GM19099 (cell line): ENCODE data around the gene ZKSCAN2.

Experiments
- POLR2A ChIP-seq: IDR thresholded peaks from 3 replicates; pipeline ENCODE4 v1.6.1; 2011; ENCODE audit warnings: low read depth; ENCODE audit not compliant: insufficient read length; ENCODE audit errors: extremely low read depth

ZKSCAN2 gene

DNA sequence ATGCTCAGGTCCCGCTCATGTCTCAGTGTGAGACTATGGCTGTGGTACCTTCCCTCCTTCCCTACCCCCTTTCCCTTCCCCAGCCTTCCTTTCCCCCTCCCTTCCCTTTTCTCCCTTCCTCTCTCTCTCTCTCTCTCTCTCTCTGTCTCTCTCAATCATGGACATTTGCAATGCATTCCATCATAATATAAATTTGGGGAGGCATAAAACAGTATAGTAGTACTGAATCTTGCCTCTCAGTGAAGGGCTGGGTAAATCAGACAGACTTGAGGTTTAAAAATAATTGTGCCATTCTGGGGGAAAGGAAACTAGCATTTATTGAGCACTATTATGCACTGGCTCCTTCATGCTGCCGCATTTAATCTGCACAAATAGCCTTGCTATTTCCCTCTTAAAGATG lies 4.3 kb downstream of the ZKSCAN2 start:
- no peak for TF ChIP-seq POLR2A

DNA sequence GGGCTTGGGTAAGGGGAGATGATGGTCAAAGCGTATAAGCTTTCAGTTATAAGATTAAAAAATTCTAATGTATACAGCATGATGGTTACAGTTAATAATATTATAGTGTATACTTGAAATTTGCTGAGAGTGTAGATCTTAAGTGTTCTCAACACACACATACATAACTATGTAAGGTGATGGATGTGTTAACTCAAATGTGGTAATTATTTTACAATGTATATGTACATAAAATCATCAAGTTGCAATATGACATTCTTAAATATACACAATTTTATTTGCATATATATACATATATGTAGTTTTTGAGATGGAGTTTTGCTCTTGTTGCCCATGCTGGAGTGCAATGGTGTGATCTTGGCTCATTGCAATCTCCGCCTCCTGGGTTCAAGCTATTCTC lies 7.2 kb downstream of the ZKSCAN2 start:
- TF ChIP-seq POLR2A: no peak

DNA sequence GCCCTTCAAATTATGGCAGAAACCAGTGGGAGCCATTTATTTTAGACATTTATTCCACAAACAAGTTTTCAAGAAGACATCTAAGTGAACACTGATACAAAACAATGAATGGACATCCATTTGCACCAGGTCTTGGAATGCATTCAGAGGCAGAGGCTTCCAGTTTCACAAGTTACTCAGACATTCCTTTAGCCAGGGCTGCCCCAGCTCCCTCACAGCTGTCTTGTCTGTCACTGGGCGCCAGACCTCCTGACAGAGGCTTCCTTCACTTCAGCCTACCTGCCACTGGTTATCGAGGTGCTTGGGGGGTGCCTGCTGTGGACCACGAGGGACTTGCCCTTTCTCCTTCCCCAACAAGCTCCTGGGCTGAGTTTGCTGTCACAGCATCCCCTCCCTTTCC lies 21.7 kb downstream of the ZKSCAN2 start:
- TF ChIP-seq POLR2A: no peak

DNA sequence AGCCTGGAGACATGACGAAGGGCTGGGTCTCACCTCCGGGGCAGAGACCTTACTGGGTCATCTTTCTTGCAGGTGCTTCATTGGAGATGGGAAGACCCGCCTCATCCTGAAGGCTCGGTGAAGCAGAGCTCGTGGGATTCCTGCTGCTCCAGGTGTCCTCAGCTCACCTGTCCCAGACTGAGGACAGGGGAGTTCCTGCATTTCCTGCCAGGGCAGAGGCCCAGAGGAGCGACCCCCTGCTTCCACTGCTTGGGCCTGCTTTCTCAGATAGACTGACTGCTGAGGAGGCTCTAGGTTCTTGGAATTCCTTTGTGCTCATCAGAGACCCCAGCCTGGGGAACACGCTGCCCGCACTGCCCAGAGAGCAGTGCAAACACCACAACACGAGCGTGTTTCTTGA lies 29.3 kb downstream of the ZKSCAN2 start:
- no peak for TF ChIP-seq POLR2A

DNA sequence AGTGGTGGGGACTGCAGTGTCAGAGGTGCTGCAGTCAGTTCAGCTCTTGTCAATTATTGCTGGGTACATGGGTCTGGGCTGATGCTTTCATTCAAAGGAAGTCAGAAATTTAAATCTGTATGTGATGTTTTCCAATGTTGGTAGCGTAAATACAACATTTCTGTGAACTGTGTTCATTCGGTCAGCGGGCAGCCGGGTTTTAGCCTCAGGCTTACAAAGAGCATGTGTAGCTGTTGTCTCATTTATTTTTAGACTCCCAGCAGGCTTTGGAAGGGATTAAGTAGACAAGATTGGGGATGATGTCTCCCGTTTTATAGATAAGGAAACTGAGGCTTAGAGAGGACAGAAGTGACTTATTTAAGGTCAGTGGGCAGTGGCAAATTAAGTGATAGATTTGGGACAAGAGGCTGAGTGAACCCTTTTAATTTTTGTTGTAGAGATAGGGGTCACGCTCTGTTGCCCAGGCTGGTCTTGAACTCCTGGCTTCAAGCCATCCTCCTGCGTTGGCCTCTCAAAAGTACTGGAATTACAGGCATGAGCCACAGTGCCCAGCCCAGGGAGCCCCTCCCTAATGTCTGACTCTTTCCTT lies 32.8 kb downstream of the ZKSCAN2 start:
- no peak for TF ChIP-seq POLR2A

DNA sequence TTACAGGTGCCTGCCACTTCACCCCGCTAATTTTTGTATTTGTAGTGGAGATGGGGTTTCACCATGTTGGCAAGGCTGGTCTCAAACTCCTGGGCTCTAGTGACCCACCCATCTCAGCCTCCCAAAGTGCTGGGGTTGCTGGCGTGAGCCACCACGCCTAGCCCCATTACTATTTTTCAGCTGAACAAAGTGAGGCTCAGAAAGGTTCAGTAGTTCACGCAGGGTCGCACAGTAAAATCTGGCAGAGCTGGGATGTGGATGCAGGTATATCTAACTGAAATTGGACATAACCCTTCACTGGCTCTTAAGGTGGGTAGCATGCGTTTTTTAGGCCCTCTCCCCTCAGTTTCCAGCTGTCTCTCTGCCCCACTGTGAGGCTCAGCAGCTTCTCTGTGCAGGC lies 33.7 kb downstream of the ZKSCAN2 start:
- TF ChIP-seq POLR2A: no peak

DNA sequence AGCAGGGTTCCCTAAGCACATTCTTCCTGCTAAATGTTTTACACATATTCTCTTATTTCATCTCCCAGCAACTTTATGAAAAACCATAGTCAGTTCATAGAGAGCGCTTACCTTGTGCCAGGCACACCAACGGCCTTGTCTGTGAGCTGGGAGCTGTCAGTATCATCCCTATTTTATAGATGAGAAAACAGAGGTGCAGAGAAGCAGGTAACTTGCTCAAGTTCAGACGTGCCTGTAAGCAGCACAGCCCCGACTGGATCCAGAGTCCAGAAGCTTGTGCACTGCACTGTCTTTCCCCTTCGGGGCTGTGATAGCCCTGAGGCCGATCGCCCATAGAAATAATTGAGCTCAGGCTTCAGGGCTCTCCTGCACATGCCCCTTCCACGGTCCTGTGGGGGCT lies 34.7 kb downstream of the ZKSCAN2 start:
- TF ChIP-seq POLR2A: no peak

DNA sequence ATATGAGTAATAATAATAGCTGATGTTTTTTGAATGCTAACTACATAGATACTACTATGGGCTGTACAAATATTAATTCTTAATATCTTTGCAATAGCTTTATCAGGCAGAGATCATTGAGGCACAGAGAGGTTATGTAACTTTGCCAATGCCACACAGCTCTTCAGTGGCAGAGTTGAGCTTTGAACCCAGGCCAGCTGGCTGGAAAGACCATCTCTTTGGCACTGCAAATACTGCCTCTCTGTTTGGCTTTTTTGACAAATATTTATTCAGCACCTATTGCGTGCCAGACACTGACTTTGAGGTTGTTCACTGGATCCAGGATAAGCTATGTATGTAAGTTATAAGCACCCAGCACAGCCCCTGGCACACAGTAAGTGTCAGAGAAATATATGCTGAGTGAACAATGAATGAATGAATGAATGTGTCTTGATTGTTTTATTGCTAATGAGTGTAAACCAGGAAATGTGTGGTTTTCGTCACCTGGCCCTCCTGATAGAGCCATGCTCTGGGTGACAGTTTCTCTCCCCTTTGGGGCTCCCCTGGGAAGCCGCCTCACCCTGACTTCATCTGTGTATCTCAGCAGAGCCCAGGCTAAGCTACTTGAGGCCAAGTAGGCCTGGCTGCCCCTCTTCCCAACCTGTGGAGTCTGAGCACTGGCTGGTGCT lies 38.4 kb downstream of the ZKSCAN2 start:
- TF ChIP-seq POLR2A: no peak

DNA sequence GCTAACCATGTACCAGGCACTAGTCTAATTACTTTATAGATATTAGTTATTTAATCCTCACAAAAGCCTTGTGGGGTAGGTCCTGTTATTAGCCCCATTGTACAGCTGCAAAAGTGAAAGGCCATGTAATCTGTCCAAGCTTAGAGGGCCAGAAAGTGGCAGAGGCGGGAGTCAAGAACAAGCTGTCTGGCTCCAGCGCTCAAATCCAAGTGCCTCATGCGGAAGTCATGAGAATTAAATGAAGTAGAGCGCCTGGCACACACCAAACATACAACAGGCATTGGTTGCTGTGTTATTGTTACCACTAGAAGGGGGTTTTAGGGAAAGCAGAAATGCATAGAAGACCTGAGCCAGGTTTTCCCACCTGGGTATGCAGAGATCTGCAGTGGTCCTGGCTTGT lies 39.7 kb downstream of the ZKSCAN2 start:
- TF ChIP-seq POLR2A: no peak

DNA sequence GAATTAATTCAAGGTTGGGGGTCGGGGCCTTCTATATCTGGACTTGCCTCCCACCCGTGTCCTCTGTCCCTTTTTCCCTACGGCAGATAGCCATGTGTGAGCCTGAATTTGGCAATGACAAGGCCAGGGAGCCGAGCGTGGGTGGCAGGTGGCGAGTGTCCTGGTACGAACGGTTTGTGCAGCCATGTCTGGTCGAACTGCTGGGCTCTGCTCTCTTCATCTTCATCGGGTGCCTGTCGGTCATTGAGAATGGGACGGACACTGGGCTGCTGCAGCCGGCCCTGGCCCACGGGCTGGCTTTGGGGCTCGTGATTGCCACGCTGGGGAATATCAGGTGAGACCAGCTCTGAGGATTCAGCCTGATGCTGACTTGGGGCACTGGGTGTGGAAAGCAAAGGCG lies 40.5 kb downstream of the ZKSCAN2 start:
- TF ChIP-seq POLR2A: no peak

DNA sequence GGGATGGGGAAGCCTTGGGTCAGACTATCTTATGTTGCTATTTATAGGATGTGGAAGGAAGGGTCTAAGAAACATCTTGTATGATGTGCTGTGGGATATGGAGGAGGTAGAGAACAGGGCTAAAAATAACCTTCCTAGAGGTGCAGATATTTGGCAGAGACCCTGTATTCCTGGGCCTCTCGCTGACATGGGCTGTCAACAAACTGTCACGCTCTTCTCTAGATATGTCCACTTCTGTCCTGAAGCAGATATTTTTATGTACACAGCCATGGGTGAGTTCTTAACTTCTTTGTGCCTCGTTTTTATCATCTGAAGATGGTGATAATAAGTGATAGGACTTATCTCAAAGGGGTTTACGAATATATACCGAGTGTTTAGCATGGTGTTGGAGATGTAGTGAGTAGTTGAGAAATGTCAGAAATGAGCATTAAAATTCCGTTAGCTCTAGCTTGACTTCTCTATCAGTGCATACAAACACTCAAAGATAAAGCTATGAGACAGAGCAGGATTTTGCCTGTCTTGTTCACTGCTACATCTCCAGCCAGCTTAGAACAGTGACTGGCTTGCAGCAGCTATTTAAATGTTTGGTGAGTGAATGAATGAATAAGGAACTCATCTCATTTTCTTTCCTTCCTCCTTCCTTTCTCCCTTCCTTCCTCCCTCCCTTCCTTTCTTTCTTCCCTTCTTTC lies 43.8 kb downstream of the ZKSCAN2 start:
- TF ChIP-seq POLR2A: no peak

DNA sequence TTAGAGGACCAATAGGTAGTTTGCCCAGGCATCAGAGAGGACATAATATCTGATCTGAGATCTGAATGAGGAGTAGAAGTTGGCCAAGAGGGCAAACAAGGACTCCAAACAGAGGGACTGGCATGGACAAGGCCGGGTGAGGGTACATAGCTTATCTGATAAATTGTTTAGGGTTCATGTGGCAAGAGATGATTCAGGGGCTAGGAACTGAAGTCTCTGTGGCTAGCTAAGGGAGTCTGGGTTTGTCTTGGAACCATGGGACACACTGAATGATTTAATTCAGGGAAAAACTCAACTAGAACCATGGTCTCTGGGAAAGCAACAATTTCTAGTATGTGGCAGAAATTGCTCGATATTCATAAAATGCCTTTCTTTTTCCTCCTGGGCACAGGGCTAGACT lies 45.0 kb downstream of the ZKSCAN2 start:
- no peak for TF ChIP-seq POLR2A

DNA sequence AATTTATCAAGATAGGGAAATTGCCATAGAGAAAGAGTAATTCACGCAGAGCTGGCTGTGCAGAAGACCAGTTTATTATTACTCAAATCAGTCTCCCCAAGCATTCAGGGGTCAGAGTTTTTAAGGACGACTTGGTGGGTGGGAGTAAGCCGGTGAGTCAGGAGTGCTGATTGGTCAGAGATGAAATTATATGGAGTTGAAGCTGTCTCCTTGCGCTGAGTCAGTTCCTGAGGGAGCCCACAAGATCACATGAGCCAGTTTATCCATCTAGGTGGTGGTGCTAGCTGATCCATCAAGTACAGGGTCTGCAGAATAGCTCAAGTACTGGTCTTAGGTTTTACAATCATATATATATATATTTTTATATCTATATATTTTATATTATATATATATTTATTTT lies 46.9 kb downstream of the ZKSCAN2 start:
- no peak for TF ChIP-seq POLR2A

DNA sequence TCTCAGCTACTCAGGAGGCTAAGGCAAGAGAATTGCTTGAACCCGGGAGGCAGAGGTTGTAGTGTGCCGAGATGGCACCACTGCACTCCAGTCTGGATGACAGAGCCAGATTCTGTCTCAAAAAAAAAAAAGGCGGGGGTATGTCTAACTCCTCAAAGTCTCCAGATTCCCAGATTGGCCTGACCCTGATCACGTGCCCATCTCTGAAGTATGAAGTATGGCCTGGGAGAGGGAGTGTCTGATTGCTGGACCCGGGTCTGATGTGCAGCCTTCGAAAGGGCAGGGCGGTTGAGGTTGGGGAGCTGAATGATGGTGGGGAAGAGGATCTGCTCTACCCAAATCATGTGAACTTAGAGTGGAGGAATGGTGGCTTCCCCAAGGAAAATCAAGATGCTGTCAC lies 58.2 kb downstream of the ZKSCAN2 start:
- TF ChIP-seq POLR2A: no peak

DNA sequence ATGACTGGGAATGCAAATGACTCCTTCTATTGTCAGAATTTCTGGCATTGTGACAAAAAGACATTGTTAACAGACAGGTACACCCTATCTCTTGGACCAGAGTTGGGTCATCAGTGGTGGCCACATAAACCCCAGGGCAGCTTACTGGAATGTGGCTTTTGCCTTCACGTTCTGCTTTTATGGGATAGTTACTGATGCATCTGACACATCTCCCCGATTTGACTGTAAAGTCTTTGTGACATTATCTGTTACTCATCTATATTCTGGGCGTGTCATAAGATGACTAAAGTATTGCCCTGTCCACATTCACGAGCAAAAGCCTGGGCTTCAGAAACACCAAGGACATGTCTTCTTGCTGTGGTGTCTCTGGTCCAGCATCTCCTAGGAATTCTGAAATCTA lies 59.6 kb downstream of the ZKSCAN2 start:
- no peak for TF ChIP-seq POLR2A

DNA sequence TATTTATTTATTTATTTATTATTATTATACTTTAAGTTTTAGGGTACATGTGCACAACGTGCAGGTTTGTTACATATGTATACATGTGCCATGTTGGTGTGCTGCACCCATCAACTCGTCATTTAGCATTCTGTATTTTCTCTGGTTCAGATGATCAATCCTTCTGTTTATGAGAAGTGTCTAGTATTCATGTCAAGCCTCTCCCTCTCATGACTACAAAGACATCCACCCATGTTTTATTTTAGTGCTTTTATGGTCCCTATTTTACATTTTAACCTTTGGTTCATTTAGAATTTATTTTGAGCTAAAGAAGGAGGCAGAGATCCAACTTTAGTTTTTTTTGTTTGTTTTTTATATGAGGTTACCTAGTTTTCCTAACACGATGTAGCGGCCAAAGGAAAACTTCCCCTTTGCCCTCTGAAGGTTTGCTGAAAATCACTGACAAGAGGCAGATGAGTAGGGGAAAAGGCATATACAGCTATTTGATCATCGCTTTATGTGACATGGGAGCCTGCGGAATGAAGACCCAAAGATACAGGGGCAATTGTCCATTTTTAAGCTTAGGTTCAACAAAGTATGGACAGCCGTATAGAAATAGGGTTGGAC lies 63.3 kb downstream of the ZKSCAN2 start:
- TF ChIP-seq POLR2A: no peak
